VCaP (cell line): Measurements from ENCODE around the gene MOXD1.

Source experiments
- H3K27ac ChIP-seq: fragments of 450-650 bp; 2 replicates; pipeline ENCODE4 v1.5.1; 2017
- TF ChIP-seq, protein P1 (sequence below): fragments of 450-650 bp; conservative IDR thresholded peaks from 2 replicates; pipeline ENCODE4 v1.5.1; 2017; ENCODE audit warnings: mild to moderate bottlenecking, moderate library complexity

Gene MOXD1

DNA sequence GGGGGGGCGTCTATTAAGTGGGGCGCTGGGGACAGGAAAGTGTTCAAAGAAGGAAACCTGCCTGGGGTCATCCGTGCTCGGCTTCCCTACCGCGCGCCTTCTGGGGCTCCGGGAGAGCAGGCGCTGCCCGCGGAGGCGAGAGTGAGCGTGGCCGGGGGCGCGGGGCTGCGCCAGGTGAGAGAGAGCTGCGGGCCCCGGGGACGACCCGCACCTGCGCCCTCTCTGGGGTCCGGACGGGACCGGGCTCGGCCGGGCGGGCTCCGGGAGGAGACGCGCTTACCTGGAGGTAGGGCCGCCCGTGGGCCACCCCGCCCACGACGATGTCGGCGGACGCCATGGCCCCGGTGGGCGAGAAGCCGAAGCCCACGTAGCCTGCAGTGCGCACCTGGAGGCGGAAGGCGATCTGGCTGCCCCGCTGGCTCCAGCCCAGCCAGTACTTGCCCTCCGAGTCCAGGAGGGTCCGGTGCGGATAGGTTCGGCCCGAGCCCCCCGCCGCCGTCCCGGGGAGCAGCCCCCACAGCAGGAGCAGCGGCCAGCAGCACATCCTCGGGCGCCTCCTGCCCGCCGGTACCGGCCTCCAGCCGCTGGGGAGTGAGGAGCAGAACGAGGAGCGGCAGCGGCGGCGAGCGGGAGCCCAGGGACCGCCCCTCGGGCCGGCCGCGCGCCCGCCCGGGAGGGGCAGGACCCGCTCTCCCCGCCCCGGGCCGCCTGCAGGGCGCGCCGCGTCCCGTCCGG, at the start of gene MOXD1:
Gene MOXD1 (minus strand): TSS at position 593 of the 735 bp plus-strand sequence. CDS start 49 bp downstream, at position 544.
- TF ChIP-seq, protein P1, sequence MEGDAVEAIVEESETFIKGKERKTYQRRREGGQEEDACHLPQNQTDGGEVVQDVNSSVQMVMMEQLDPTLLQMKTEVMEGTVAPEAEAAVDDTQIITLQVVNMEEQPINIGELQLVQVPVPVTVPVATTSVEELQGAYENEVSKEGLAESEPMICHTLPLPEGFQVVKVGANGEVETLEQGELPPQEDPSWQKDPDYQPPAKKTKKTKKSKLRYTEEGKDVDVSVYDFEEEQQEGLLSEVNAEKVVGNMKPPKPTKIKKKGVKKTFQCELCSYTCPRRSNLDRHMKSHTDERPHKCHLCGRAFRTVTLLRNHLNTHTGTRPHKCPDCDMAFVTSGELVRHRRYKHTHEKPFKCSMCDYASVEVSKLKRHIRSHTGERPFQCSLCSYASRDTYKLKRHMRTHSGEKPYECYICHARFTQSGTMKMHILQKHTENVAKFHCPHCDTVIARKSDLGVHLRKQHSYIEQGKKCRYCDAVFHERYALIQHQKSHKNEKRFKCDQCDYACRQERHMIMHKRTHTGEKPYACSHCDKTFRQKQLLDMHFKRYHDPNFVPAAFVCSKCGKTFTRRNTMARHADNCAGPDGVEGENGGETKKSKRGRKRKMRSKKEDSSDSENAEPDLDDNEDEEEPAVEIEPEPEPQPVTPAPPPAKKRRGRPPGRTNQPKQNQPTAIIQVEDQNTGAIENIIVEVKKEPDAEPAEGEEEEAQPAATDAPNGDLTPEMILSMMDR, result no peak
- H3K27ac ChIP-seq, result no peak within 1 kb of the TSS

DNA sequence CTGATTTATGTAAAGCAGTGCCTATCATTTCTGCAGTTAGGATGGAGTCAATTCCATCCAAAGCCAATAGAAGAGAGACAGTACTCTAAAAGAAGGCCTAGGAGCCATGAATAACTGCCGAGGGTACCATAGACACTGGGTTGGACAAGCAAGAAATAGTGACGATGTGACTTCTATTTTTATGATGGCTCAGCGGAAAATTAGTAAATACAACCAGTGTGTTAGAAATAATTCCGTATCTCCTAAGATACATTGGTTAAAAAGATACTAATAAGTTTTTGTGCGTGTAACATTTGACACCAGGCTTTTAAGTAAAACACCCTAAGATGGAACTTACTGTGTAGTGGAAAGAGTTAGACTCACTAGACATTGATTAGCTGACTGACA, 45.6 kb upstream of the MOXD1 start:
- TF ChIP-seq, protein P1, result no peak
- H3K27ac ChIP-seq, result no peak overlapping the region

DNA sequence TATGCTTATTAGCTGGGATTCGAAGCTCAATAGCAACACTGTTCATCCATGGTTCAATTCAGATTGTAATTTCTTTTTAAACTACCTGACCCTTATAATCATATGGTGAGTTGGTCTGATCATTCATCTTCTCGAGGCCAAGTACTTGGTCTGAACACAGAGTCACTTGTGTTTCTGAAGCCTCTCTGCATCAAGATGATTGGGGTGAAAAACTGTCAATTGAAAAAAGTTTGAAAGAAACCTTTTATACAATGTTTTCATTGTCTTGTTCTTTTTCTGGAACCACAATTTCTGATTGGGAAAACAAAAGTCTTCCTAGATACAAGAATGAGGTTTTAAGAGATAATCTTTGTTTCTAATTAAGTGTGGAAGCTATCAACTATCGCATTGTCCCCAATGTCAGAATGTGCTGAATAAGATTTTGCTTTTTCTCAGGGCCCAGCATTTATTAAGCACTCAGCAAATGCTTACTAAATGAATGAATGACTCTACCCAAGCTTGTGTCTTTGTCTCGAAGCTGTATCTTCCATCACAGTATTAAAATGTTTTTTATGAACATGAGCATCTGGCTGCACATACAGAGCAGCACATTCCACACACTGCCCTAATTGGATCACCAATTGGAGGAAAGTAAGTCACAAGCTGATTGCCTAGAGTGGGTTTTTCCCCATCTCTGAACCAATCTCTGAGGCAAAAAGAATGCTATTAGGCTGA, 45.0 kb upstream of the MOXD1 start:
- TF ChIP-seq, protein P1, result no peak
- H3K27ac ChIP-seq, result no peak overlapping the region

DNA sequence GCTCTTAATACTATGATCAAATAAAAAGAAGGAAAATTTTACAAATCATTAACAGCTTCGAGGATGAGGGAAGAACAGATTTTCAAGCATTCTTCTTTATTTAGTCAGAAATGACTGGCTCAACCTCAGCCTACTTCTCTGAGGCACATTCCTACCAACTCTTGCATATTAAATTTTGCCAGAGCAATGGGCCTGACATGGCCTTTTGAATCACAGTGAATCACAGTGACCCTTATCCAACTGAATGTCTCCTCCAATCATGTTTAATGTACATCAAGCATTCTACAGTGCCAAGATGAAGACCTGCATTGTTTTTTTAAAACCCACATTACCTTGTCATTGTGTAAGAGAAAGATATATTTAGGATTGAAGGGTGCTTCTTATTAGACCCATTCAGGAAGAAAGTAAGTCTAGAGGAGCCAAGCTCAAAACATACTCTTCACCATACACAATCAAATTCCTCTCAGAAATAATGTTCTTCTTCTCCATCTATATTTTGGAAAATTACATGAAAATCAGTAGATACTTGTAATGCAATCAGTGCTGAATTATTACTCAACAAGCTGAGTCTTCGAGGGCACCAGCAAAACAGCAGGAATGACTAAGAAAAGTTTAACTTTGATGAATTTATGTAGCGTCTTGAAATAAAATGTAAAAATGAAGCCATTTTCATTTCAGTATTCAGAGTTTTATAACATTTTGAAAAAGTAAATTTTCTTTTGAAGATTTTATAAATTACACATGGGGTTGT, 44.1 kb upstream of the MOXD1 start:
- no peak overlapping the region for H3K27ac ChIP-seq
- TF ChIP-seq, protein P1, result no peak

DNA sequence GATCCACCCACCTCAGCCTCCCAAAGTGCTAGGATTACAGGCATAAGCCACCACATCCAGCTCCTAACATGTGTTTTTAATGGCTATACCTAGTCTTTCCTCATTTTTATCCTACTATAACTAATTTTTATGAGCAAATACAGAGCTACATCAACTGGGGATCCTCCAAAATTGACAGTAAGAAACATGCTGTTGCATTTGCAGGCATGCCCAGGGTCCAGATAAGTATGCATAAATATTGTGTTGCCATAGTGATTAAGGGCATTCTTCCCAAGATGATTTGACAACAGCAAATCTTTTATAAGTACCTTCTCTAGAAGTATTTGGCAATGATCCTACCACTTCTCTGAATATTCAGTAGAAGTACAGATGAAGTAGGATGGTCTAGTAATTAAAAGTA, 41.9 kb upstream of the MOXD1 start:
- TF ChIP-seq, protein P1, result no peak
- no peak overlapping the region; the same call in 1 of the 2 replicates for H3K27ac ChIP-seq

DNA sequence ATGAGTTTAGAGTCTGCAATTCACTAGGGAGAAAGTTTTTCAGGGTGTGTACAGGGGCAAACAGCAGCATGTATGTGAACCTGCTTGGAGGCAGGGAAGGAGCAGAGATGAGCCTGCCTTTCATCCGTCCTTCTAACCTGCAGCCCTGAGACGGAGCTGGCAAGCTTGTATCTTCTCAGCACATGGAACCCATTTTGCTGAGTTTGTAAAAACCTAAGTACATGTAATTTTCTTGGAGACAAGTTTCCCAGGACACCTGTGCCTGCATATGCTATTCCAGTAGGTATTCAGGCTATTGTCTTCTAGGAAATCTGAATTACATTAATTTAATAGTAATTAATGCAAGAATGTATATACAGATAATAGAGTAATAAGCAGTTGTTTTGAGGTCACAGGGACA, 28.8 kb upstream of the MOXD1 start:
- no peak overlapping the region for H3K27ac ChIP-seq
- TF ChIP-seq, protein P1, result no peak

DNA sequence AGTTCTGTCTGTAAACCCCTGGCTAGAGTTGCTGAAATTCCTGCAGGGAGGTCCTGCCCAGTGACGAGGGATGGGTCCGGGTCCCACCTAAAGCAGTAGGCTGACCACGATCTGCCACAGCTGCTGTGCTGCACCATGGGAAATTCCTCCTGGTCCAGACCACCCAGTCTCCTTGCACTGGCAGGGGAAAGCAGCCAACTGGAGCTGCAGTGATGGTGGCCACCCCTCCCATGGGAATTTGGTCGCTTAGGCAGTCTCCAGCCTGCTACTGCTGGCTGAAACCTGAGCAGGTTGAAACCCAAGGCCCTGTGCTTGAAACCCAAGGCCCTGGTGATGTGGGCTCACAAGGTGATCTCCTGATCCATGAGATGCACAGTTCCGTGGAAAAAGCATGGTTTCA, 23.9 kb upstream of the MOXD1 start:
- H3K27ac ChIP-seq, result no peak overlapping the region
- TF ChIP-seq, protein P1, result no peak
